Natural killer cell (primary cell): ENCODE data around the gene RGS4. TPM values are rescaled to one million over a fixed set of nuclear protein-coding genes. Genes with fewer than 3 reads are reported as not detected.

ENCODE experiments used
- ATAC-seq, 3 donors: fragments of 150-1000 bp in 2 of 3; fragments of 200-7000 bp in 1 of 3; cut with Tn5 transposase; 1 replicate in 1 of 3; 2 replicates in 2 of 3; pipeline ENCODE4 v1.10.0; 2021; ENCODE audit warnings: mild to moderate bottlenecking in 2 of 3, moderate library complexity in 2 of 3
- DNase-seq, 2 donors: peaks; one replicate each; pipeline versions ENCODE4 v3.0.0 to v3.0.0-alpha.2; 2013 to 2021; ENCODE audit warnings: mixed read lengths in 1 of 2
- H3K27ac ChIP-seq: one replicate; pipeline ENCODE4 v1.5.1; 2013; ENCODE audit warnings: mild to moderate bottlenecking, low read length
- H3K27me3 ChIP-seq: one replicate; pipeline ENCODE4 v1.6.1; 2013; ENCODE audit warnings: low read length; ENCODE audit not compliant: control insufficient read depth, insufficient read depth
- H3K36me3 ChIP-seq: one replicate; pipeline ENCODE4 v1.6.1; 2013; ENCODE audit warnings: low read length; ENCODE audit not compliant: control insufficient read depth, insufficient read depth
- H3K4me1 ChIP-seq: one replicate; pipeline ENCODE4 v1.6.1; 2013; ENCODE audit warnings: low read length; ENCODE audit not compliant: control insufficient read depth, insufficient read depth
- H3K4me3 ChIP-seq: one replicate; pipeline ENCODE4 v1.5.1; 2013; ENCODE audit warnings: low read length
- H3K9me3 ChIP-seq: one replicate; pipeline ENCODE4 v1.6.1; 2013; ENCODE audit warnings: low read length; ENCODE audit not compliant: control insufficient read depth, insufficient read depth
- H3K27ac Mint-ChIP-seq, 2 donors: one replicate each; pipeline ENCODE4 v1.8.0; 2022; ENCODE audit warnings: mild to moderate bottlenecking in 2 of 2, mixed read lengths in 2 of 2, moderate library complexity in 1 of 2
- H3K27me3 Mint-ChIP-seq, 2 donors: one replicate each; pipeline ENCODE4 v1.8.0; 2022; ENCODE audit warnings: low read depth in 2 of 2, mixed read lengths in 2 of 2
- H3K36me3 Mint-ChIP-seq: one replicate; pipeline ENCODE4 v1.8.0; 2022; ENCODE audit warnings: mixed read lengths
- H3K4me1 Mint-ChIP-seq, 2 donors: one replicate each; pipeline ENCODE4 v1.8.0; 2022; ENCODE audit warnings: mixed read lengths in 2 of 2
- H3K4me3 Mint-ChIP-seq: one replicate; pipeline ENCODE4 v1.8.0; 2022; ENCODE audit warnings: mild to moderate bottlenecking, moderate library complexity, mixed read lengths
- H3K9me3 Mint-ChIP-seq, 2 donors: one replicate each; pipeline ENCODE4 v1.8.0; 2022; ENCODE audit warnings: mixed read lengths in 2 of 2
- WGBS: methylation state at CpG from one replicate; pipeline ENCODE4 v1.1.7; 2013; ENCODE audit warnings: missing lambda C conversion rate; ENCODE audit not compliant: insufficient coverage; 5-methylcytosine and 5-hydroxymethylcytosine counted together
- intact Hi-C: fragments of 100-400 bp; cut with micrococcal nuclease; formaldehyde crosslinking; loops from one replicate; pipeline ENCODE4 v1.14.2; 2022
- total RNA-seq, 4 donors: library from RNA; stranded (reverse); fragments of 120-200 nt in 1 of 4; gene quantifications; one replicate each; pipeline versions ENCODE4 v1.2.3 to v1.2.4, GENCODE V29; 2013 to 2022
- TF ChIP-seq, protein P1 (sequence below): fragments of 200-600 bp; IDR thresholded peaks from one replicate; pipeline ENCODE4 v1.8.0; 2022; ENCODE audit warnings: antibody characterized with exemption

RGS4 gene
- total RNA-seq, 3 donors from 2014 or later (not counting 1 experiment from before 2014, with no cell fraction given), result not detected

DNA sequence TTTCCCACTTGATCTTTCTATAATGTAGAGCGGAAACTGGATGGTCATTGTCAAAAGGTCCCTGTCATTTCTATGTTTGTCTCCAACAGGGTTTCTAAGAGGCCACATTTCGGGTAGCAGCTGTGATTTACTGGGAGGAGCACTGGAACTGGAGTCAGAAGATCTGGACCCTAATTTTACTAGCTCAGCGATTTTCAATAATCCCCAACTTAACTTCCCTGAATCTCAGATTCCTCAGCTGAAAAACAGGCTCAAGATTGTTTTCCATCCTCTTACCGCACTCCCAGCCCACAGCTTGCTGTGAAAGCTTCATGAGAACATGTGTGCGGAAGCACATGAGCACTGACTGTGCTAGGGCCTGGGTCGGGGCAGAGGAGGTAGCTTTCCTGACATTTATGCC lies 19.9 kb upstream of the RGS4 start:
- Histone ChIP-seq H3K4me1 (no peaks in the 10 kb centered on the region), H3K27me3 (peaks cover 2% of the 10 kb centered on the region), H3K9me3 (no peaks in the 10 kb centered on the region), H3K36me3 (no peaks in the 10 kb centered on the region), H3K27ac (no peak overlapping the region), H3K4me3 (no peak overlapping the region)
- DNase-seq (no peak), ATAC-seq (no peak)
- Mint-ChIP-seq H3K36me3 (no peaks in the 10 kb centered on the region), H3K4me3 (no peak overlapping the region), H3K4me1 (no peaks in the 10 kb centered on the region), H3K27me3 (peaks cover 8 to 12% of the 10 kb centered on the region in 2 donors), H3K9me3 (peaks cover 0 to 3% of the 10 kb centered on the region in 2 donors), H3K27ac (no peak overlapping the region)
- WGBS, result 79% methylated on average over 6 of the region's 6 CpGs
- intact Hi-C loops, result no loop called here
- TF ChIP-seq, protein P1, sequence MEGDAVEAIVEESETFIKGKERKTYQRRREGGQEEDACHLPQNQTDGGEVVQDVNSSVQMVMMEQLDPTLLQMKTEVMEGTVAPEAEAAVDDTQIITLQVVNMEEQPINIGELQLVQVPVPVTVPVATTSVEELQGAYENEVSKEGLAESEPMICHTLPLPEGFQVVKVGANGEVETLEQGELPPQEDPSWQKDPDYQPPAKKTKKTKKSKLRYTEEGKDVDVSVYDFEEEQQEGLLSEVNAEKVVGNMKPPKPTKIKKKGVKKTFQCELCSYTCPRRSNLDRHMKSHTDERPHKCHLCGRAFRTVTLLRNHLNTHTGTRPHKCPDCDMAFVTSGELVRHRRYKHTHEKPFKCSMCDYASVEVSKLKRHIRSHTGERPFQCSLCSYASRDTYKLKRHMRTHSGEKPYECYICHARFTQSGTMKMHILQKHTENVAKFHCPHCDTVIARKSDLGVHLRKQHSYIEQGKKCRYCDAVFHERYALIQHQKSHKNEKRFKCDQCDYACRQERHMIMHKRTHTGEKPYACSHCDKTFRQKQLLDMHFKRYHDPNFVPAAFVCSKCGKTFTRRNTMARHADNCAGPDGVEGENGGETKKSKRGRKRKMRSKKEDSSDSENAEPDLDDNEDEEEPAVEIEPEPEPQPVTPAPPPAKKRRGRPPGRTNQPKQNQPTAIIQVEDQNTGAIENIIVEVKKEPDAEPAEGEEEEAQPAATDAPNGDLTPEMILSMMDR, result no peak

DNA sequence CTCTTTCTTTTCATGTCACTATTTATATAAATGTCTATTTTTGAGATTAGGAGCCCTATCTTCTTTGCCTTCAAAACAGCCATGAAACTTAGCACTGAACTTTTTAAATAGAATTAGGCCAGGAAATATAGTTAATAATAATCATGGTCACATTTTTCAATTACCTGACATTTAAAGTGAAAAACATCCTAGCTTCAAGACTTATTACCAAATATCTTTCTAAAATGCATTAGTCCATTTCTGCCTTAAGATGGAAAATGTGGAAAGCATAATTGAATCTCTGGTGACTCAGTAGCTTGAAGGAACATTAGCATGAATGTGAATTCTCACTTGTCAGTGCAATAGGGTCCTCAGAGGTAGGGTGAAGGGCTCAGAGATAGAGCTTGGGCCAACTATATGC lies 18.7 kb upstream of the RGS4 start:
- H3K27me3 ChIP-seq, result peaks cover 2% of the 10 kb centered on the region

DNA sequence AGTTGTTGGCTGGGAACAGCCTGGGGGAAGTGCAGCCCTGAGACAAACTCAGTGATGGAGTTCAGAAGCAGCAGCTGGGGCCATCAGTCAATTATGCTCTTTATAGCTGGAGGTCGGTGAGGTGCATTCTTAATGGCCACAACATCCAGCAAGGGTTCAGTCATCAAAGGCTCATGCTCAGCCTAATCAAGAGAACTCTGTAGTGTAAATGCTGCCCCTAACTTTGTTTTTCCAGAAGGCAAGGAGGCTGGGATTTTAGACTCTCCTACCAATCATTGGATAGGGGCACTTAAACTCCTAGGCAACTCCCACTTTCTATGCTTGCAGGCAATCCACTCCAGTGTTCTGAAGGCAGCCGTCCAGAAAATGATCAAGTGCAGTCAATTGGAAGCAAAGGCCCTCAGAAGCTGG lies 15.0 kb upstream of the RGS4 start:
- H3K36me3 ChIP-seq, result no peaks in the 10 kb centered on the region
- intact Hi-C loops, result no loop called here

More for the DNA sequence above, 18.7 kb upstream of the RGS4 start:
- H3K27ac ChIP-seq, result no peak overlapping the region
- H3K9me3 Mint-ChIP-seq, result no peaks in the 10 kb centered on the region
- no peak overlapping the region for H3K27ac Mint-ChIP-seq
- H3K4me1 Mint-ChIP-seq, result no peaks in the 10 kb centered on the region
- DNase-seq (no peak), ATAC-seq (no peak)
- H3K27me3 Mint-ChIP-seq, result peaks cover 2 to 6% of the 10 kb centered on the region in 2 donors
- intact Hi-C loops, result no loop called here
- no peaks in the 10 kb centered on the region for H3K36me3 ChIP-seq
- H3K4me3 Mint-ChIP-seq, result no peak overlapping the region
- H3K36me3 Mint-ChIP-seq, result no peaks in the 10 kb centered on the region
- H3K4me1 ChIP-seq, result no peaks in the 10 kb centered on the region
- no peaks in the 10 kb centered on the region for H3K9me3 ChIP-seq
- TF ChIP-seq, protein P1, result no peak
- H3K4me3 ChIP-seq, result no peak overlapping the region

DNA sequence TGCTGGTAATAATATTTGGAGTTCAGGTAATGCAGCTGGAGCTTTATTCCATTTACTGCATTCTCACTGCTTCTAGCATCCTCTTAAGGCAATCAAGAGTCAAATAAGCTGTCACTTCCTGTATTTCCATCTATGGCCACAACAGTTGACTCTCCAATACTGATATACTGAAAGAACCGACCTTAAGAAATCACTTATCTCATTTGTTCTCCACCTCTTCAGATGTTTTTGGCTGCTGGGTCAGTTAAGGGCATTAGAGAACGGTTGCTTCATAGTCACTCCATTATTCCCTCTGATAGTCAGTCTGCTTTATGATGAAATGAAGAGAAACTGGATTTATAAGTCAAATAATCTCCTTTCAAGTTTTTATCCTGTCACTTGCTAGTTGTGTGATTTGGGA lies 14.2 kb upstream of the RGS4 start:
- no peak for ATAC-seq

More for the DNA sequence above, 15.0 kb upstream of the RGS4 start:
- H3K9me3 Mint-ChIP-seq, result no peaks in the 10 kb centered on the region
- Histone ChIP-seq H3K4me3 (no peak overlapping the region), H3K4me1 (no peaks in the 10 kb centered on the region), H3K9me3 (no peaks in the 10 kb centered on the region), H3K27me3 (peaks cover 2% of the 10 kb centered on the region), H3K27ac (no peak overlapping the region)
- DNase-seq (no peak), ATAC-seq (no peak)
- no peak overlapping the region for H3K4me3 Mint-ChIP-seq
- peaks cover 2 to 6% of the 10 kb centered on the region in 2 donors for H3K27me3 Mint-ChIP-seq
- no peaks in the 10 kb centered on the region for H3K36me3 Mint-ChIP-seq
- TF ChIP-seq, protein P1, result no peak
- H3K4me1 Mint-ChIP-seq, result no peaks in the 10 kb centered on the region
- no peak overlapping the region for H3K27ac Mint-ChIP-seq
- 33% methylated on average over 2 of the region's 2 CpGs for WGBS

More for the DNA sequence above, 14.2 kb upstream of the RGS4 start:
- TF ChIP-seq, protein P1, result no peak
- Histone ChIP-seq H3K4me3 (no peak overlapping the region), H3K4me1 (no peaks in the 10 kb centered on the region), H3K9me3 (no peaks in the 10 kb centered on the region), H3K36me3 (no peaks in the 10 kb centered on the region), H3K27me3 (peaks cover 2% of the 10 kb centered on the region), H3K27ac (no peak overlapping the region)
- no peak overlapping the region for H3K4me3 Mint-ChIP-seq
- 46% methylated on average over 1 of the region's 2 CpGs for WGBS
- no peaks in the 10 kb centered on the region for H3K36me3 Mint-ChIP-seq
- H3K9me3 Mint-ChIP-seq, result no peaks in the 10 kb centered on the region
- no peaks in the 10 kb centered on the region for H3K4me1 Mint-ChIP-seq
- H3K27ac Mint-ChIP-seq, result no peak overlapping the region
- DNase-seq, result no peak
- peaks cover 2 to 6% of the 10 kb centered on the region in 2 donors for H3K27me3 Mint-ChIP-seq
- intact Hi-C loops, result no loop called here
